ENCODE results near the gene TCERG1. TPM values are rescaled to one million over a fixed set of nuclear protein-coding genes. Genes with fewer than 3 reads are reported as not detected.

Gene TCERG1
- total and polyA plus RNA-seq, 9 of the 15 experiments (the other 6 are each of a cell fraction or from before 2014, with no cell fraction given), result 50.3 to 148 (median 119) TPM

- TF ChIP-seq ZNF707 (CRISPR knock-in tag; conservative IDR thresholded peaks at IDR 0.05) (peak; percentile 66; the same call in 1 of the 2 replicates), PHB (CRISPR knock-in tag; IDR thresholded peaks at IDR 0.05) (no peak), UBTF (IDR thresholded peaks at IDR 0.05; ENCODE audit: borderline replicate concordance in 1 of 2, low read depth in 2 of 2, low read length in 2 of 2) (0 out of 4 replicates have a peak, but pooled peaks of 1 of the 2 experiments have one; percentile 75), CBX2 (IDR thresholded peaks at IDR 0.05; ENCODE audit: insufficient read depth, low read length, poor library complexity, severe bottlenecking) (no peak), CXXC5 (CRISPR knock-in tag; IDR thresholded peaks at IDR 0.05) (peak; percentile 88), EWSR1 (IDR thresholded peaks at IDR 0.05; ENCODE audit: borderline replicate concordance, low read depth, partially characterized antibody) (no peak), REST (IDR thresholded peaks at IDR 0.05; ENCODE audit: borderline replicate concordance) (no peak; the same call in none of the 2 replicates), REST (CRISPR knock-in tag; IDR thresholded peaks at IDR 0.05; ENCODE audit: low read depth) (0 out of 2 replicates have a peak, but pooled peaks have one; percentile 14), TAF7 (tag; IDR thresholded peaks at IDR 0.05) (peak; percentile 95), THAP7 (CRISPR knock-in tag; IDR thresholded peaks at IDR 0.05) (no peak), GMEB1 (CRISPR knock-in tag; IDR thresholded peaks at IDR 0.05) (peak; percentile 51), HDAC2 (IDR thresholded peaks at IDR 0.05) (peak; percentile 28; the same call in 1 of the 2 replicates), SNIP1 (IDR thresholded peaks at IDR 0.05; ENCODE audit: low read depth) (no peak), ARID1B (IDR thresholded peaks at IDR 0.05) (no peak)
These were observed at the start of gene TCERG1 (continued) for GRCh38 chr5:146446861-146447733.
